Stimulated activated CD4-positive, alpha-beta T cell treated with anti-CD3 and anti-CD28 coated beads, TNF-alpha, amount 100 ng/mL, for 24 hours (primary cell): Measurements from ENCODE around the gene PSORS1C1.
A peak's percentile ranks its signal among the peaks of the same experiment; 100 is the strongest.
"Not testable (repeated sequence)": the region's sequence is repeated elsewhere in the genome, so short reads cannot be mapped to it uniquely, and the experiment has no call there.

ENCODE experiments used
- DNase-seq, 3 experiments: peaks; one replicate each; pipeline ENCODE4 v3.0.0-alpha.2; 2020; ENCODE audit warnings: low read depth in 3 of 3

Gene PSORS1C1, protein sequence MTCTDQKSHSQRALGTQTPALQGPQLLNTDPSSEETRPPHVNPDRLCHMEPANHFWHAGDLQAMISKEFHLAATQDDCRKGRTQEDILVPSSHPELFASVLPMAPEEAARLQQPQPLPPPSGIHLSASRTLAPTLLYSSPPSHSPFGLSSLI

GRCh38 chr6:31114541-31114878 lies at the start of gene PSORS1C1:
Gene PSORS1C1, plus strand, starts transcription at chr6:31114800. Its CDS starts 14,833 bp downstream, at chr6:31129633.
- no peak for DNase-seq

DNA sequence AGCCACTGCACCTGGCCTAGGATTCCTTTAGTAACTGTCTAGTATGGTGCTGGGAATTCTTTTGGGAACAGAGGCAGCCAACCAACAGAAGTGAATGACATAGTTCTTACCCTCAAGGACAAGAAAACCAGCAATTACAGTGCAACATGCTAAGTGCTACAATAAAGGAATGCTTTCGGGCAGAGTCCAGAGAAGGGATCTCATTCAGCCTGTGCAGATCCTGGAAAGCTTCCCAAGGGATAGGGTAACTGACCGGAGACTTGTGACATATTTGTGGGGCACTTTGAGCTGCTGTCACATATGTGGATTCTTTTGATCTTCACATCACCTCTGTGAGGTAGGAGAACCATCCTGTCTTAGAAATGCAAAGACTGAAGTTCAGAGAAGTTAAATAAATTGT lies 49.0 kb upstream of the PSORS1C1 start:
- no peak for DNase-seq

- not testable (repeated sequence) for DNase-seq
These were observed 47.6 kb upstream of the PSORS1C1 start for GRCh38 chr6:31067028-31067427.

GRCh38 chr6:31067891-31068668 lies 46.5 kb upstream of the PSORS1C1 start:
- DNase-seq: not testable (repeated sequence)

DNA sequence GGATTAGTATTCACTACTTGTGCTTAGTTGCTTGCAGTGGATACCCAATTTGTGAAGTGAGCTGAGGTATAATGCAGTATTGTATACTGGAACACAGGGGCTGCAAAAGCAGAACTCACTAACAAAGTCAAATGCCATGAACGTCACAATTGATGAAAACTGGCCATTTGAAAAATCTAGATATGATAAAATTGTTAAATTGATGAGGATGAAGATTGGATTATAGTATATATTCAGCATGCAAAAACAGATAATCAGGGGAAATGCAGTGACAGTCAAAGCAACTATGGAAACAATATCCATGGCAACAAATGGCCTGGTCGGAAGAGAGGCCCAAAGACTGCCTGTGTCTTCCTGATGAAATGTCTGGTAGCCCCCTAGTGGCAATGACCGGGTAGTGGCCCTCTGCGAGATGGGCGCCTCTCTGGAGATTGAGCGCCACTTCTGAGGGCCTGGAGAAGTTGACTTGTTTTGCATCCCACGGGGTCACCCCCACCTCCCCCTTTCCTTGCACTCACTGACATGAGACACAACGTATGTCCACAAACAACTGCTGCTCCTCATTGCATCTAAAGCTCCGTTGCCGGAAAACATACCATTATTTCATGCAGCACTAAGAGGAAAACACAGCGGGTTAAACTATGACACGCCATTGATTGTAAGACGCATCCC lies 45.8 kb upstream of the PSORS1C1 start:
- peak; percentile 33 to 68 (median 63) for DNase-seq

- no peak for DNase-seq
These were observed 43.8 kb upstream of the PSORS1C1 start for GRCh38 chr6:31070711-31071197.

DNA sequence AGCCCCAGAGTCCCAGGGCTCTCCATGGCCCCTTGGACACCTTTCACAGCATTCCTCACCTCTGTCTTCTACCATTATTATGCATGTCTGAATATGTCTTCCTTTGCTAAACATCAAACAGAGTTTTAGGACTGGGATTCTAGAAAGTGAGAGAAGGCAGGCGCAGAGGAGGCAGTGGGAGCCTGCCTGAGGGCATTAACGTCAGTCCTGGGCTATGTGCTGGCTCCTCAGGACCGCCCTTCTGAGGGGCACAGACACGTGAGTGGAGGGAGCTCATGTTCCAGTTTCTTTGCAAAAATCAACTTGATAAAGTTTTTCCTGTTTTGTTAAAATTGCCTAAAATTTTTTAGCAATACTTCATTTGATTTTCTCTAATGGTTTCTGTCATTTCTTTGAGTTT lies 40.2 kb upstream of the PSORS1C1 start:
- DNase-seq: no peak

- DNase-seq: no peak
These were observed 39.1 kb upstream of the PSORS1C1 start for GRCh38 chr6:31075528-31075927.

- DNase-seq: no peak
These were observed 38.0 kb upstream of the PSORS1C1 start for GRCh38 chr6:31076611-31077010.

DNA sequence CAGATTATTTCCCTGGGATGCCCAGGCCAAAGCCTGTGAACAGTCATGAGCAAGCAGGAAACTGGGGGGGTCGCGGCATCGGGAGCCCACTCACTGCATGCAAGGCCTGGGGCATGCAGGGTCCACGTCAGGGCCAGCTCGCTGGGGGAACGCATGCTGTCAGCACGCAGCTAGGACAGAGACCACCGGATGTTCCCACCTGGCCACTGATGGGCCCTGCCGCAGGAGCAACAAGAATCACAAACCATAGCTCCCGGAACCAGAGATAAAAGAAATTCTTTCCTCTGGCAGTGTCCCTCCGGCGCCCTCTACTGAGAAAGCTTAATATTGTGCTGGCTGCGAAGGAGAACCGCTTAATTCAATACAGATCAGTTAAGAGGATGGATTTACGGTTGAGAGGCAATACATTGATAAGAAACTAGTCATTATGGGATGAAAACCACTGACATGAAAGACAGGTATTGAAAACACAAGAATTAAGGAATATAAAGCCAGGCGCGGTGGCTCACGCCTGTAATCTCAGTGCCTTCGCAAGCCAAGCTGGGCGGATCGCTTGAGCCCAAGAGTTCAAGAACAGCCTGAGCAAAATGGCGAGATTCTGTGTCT lies 34.8 kb upstream of the PSORS1C1 start:
- DNase-seq: peak; percentile 53 to 66 (median 65)

DNA sequence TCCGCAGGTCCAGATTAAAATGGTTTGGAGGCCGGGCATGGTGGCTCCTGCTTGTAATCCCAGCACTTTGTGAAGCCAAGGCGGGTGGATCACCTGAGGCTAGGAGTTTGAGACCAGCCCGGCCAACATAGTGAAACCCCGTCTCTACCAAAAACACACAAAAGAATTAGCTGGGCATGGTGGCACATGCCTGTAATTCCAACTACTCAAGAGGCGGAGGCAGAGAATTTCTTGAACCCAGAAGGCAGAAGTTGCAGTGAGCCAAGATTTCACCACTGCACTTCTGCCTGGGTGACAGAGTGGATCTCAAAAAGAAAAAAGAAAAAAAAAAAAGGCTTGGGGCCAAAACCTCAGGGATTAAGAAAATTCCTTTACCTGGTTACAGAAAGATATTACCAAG lies 32.7 kb upstream of the PSORS1C1 start:
- DNase-seq: no peak

- peak in 1 of 3 experiments; percentile 43 for DNase-seq
These were observed 30.8 kb upstream of the PSORS1C1 start for GRCh38 chr6:31083742-31084354.

DNA sequence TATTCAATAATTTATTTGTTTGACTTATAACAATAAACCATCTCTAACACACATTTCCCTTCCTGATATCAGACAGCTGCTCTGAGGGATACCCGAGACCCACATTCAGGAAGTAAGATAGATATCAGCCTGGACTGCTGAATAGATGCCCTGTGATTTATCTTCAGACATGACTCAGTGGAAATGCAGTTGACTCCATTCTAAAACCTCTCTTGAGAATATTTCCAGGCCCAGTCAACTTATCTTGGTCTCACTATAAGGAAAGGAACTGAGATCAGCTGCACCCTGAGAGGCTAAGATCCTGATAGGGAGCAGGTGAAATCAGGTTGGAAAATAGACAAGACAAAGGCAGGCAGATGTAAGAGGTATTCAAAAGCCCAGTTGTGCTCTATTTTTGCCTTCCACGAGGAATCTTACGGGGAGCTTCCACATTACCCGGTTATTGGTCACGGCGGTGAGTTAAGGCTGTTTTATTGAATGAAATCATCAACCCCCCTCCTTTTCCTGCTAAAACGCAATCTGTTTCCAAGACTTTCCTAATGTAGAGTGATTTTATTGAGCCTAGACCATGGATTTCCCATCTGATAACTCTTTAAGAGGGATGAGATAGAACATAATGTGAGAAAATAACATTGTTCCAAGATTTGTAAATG lies 27.7 kb upstream of the PSORS1C1 start:
- no peak for DNase-seq

DNA sequence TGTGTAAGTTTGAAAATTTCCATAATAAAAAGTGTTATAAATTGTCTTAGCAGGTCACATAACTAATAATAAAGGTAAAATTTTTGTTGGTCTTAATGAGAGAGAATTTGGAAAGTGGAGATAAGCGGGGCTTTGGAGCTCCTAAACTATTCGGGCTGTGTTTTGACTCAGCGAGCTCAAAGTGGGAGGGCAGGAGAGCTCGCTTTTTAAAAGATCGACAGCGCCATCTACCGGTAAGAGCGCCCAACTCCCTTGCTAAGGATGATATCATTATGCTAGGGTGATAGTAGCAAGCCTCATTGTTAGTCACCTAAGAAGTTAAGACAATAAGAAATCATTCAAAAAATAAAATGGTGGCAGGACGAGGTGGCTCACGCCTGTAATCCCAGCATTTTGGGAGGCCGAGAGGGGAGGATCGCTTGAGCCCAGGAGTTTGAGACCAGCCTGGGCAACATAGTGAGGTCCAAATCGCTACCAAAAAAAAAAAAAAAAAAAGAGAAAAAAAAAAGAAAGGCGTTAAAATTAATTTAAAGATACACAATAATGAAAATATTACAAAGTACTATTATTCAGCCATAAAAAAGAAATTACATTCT lies 27.0 kb upstream of the PSORS1C1 start:
- peak; percentile 84 to 94 (median 89) for DNase-seq

DNA sequence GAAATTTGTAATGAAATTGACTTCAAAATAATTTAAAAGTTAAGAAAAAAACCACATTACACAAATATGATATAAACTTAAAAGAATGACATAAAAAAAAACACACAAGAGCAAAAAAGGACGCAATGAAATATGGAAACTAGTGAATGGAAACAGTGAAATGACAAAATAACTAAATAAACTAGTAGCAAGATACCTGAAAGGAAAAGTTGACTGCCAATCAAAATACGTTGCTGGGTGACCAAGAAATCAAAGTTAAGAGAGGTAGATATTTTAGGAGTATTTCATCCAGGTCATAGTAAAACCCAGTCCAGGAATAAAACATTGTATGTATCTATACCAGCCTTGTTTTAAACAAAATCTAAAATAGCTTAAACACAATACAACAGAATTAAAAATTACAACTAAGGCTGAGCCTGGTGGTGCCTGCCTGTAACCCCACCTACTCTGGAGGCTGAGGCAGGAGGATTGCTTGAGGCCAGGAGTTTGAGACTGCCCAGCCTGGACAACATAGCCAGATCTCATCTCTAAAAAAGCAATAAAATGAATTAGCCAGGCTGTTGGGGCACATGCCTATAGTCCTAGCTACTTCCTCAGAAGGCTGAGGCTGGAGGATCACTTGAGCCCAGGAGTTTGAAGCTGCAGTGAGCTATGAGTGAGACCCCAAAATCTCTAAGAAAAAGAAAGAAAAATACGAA lies 24.2 kb upstream of the PSORS1C1 start:
- no peak for DNase-seq

GRCh38 chr6:31090973-31091364 lies 23.6 kb upstream of the PSORS1C1 start:
- DNase-seq: no peak

DNA sequence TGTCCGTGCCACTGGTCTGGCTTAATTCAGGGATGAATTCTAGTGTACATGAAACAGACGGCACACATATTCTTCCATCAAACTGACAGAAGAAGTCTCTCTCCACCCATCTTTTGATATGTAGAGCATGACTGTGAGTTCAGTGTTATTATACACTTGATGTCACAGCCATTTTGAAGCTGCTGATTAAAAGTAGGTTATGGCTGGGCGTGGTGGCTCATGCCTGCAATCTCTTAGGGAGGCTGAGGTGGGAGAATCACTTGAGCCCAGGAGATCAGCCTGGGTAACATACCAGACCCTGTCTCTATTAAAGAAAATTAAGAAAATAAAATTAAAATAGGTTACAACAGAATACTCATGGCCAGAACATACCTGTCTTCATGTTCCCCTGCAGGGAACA lies 22.9 kb upstream of the PSORS1C1 start:
- no peak for DNase-seq

GRCh38 chr6:31092238-31092637 lies 22.4 kb upstream of the PSORS1C1 start:
- DNase-seq: no peak

GRCh38 chr6:31092769-31093505 lies 21.7 kb upstream of the PSORS1C1 start:
- DNase-seq: no peak

DNA sequence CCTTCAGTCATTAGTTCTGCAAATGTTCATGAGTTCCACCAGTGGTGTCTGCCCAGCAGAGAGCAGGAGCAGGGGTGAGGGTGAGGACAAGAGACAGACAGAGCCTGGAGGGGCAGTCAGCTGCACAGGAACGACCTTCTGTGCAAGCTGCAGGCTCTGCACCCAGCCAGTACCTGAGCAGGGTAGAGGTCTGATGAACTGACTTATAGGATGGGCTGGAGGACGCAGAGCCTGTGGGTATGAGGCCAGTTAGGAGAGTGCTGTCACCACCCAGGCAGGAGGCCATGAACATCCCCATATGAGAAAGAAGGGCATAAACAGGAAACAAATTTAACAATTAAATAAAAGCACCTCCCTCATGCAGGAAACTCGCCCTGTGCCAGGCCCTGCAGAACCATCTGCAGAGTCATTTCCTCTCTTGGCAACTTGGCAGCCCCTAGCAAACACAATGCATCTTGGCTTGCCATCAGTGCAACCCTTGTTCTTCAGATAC lies 20.2 kb upstream of the PSORS1C1 start:
- no peak for DNase-seq
